ENCODE data around the gene ARHGEF38.
A peak's percentile ranks its signal among the peaks of the same experiment; 100 is the strongest.
"Not testable (repeated sequence)": the region's sequence is repeated elsewhere in the genome, so short reads cannot be mapped to it uniquely, and the experiment has no call there.

Gene ARHGEF38

GRCh38 chr4:105599932-105600655 lies 47.7 kb downstream of the ARHGEF38 start:
- Histone ChIP-seq H3K9ac (no peak overlapping the region), H3K4me2 (no peak overlapping the region)
- TF ChIP-seq Cebpa-rat (IDR thresholded peaks at IDR 0.05): no peak

GRCh38 chr4:105600951-105601350 lies 48.5 kb downstream of the ARHGEF38 start:
- Histone ChIP-seq H3K27ac (no peak overlapping the region), H3K4me2 (no peak overlapping the region), H3K36me3 (no peaks in the 10 kb centered on the region), H4K20me1 (no peaks in the 10 kb centered on the region), H3K9ac (no peak overlapping the region), H3K4me1 (peaks cover 0 to 8% (median 0%) of the 10 kb centered on the region in 10 experiments; a peak in 1 of 20 replicates), H3K4me3 (no peak overlapping the region), H3K9me3 (replicated peaks in 1 of 11) (no peaks in the 10 kb centered on the region), H3K27me3 (no peaks in the 10 kb centered on the region)
- no peak for TF ChIP-seq Cebpa-rat (IDR thresholded peaks at IDR 0.05)

More at GRCh38 chr4:105599932-105600655, 47.7 kb downstream of the ARHGEF38 start:
- no peaks in the 10 kb centered on the region for H4K20me1 ChIP-seq
- no peaks in the 10 kb centered on the region for H3K36me3 ChIP-seq
- peaks cover 0 to 3% (median 0%) of the 10 kb centered on the region in 10 experiments; a peak in 1 of 20 replicates for H3K4me1 ChIP-seq
- H3K4me3 ChIP-seq: no peak overlapping the region
- H3K27me3 ChIP-seq: no peaks in the 10 kb centered on the region
- H3K27ac ChIP-seq: no peak overlapping the region
- H3K9me3 ChIP-seq (replicated peaks in 1 of 11): no peaks in the 10 kb centered on the region

DNA sequence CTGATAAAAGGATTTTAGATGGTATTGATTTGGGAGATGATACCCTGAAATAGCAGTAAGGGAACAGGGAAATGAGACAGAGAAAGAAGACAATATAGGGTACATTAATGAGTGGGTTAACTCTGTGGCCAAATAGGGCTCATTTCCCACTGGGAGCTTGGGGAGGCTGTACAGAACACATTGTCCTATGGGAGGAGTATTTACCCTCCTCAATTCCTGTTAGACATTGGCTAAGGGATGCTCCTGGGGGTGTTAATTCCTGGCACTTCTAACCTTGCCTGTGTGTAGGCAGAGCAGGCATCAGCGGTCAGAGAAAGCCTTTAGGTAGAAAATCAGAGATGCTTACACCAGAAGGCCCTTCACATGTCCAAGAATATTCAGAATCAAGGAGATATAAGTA lies 49.0 kb downstream of the ARHGEF38 start:
- Histone ChIP-seq H3K27me3 (no peaks in the 10 kb centered on the region), H4K20me1 (no peaks in the 10 kb centered on the region), H3K27ac (no peak overlapping the region), H3K4me1 (peaks cover 0 to 8% (median 0%) of the 10 kb centered on the region in 10 experiments; a peak in 1 of 20 replicates), H3K9me3 (replicated peaks in 1 of 11) (no peaks in the 10 kb centered on the region), H3K4me2 (no peak overlapping the region), H3K9ac (no peak overlapping the region), H3K4me3 (no peak overlapping the region), H3K36me3 (no peaks in the 10 kb centered on the region)
- no peak for TF ChIP-seq Cebpa-rat (IDR thresholded peaks at IDR 0.05)

DNA sequence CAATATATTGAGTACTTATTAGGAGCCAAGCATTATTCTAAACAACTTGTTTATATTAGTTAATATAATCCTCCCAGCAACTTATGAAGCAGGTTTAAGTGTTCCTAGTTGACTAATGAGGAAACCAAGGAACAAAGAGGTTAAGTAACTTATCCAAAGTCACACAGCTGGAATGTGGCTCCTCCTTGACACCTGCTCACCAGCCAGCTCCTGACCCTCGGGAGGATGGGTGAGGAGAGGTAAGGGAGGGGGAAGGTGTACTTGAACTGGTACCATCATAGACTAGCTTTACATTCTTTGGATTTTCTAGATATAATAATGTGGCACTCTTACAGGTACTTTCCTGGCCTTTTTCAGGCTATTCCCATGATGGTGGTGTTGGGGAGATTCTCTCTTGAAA lies 50.7 kb downstream of the ARHGEF38 start:
- no peak overlapping the region for H3K9ac ChIP-seq
- H3K4me3 ChIP-seq: no peak overlapping the region
- H3K27me3 ChIP-seq: no peaks in the 10 kb centered on the region
- H3K27ac ChIP-seq: no peak overlapping the region
- H3K9me3 ChIP-seq (replicated peaks in 1 of 11): no peaks in the 10 kb centered on the region
- no peaks in the 10 kb centered on the region for H4K20me1 ChIP-seq
- H3K4me2 ChIP-seq: no peak overlapping the region
- H3K36me3 ChIP-seq: no peaks in the 10 kb centered on the region
- peaks cover 0 to 8% (median 0%) of the 10 kb centered on the region in 10 experiments; a peak in 1 of 20 replicates for H3K4me1 ChIP-seq
- no peak for TF ChIP-seq Cebpa-rat (IDR thresholded peaks at IDR 0.05)

DNA sequence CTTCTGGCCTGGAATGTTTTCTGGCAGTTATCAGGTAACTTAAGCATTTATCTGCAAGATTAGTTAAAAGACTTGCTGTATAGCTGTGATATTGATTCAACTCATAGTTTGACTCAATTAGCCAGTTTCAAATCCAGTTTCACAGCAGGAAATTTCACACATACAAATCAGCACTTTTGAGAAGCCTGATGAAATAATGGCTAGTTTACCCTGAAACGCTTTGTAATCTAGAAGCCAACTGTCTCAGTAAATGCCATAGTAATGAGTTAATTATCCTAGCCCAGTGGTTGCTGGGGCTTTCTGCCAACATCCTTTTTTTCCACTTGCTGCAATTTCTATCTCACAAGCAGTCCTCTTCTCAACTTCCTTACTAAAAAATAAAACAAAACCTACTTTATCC lies 53.1 kb downstream of the ARHGEF38 start:
- Histone ChIP-seq H3K36me3 (no peaks in the 10 kb centered on the region), H3K4me1 (peaks cover 0 to 8% (median 0%) of the 10 kb centered on the region in 10 experiments; a peak in 1 of 20 replicates), H3K27me3 (no peaks in the 10 kb centered on the region), H3K27ac (no peak overlapping the region), H3K4me2 (peak overlapping the region in 2 of 11 experiments; percentile 29 to 36; a peak in 2 of 22 replicates), H3K9ac (no peak overlapping the region), H3K4me3 (no peak overlapping the region), H4K20me1 (no peaks in the 10 kb centered on the region), H3K9me3 (replicated peaks in 1 of 11) (peaks cover 0 to 3% (median 0%) of the 10 kb centered on the region in 11 experiments; a peak in 1 of 22 replicates)
- TF ChIP-seq Cebpa-rat (IDR thresholded peaks at IDR 0.05): no peak

- Histone ChIP-seq H3K4me2 (no peak overlapping the region), H3K27ac (no peak overlapping the region), H3K4me3 (no peak overlapping the region), H3K9ac (no peak overlapping the region), H3K27me3 (no peaks in the 10 kb centered on the region), H3K4me1 (peaks cover 0 to 8% (median 0%) of the 10 kb centered on the region in 10 experiments; a peak in 1 of 20 replicates), H3K36me3 (no peaks in the 10 kb centered on the region), H4K20me1 (no peaks in the 10 kb centered on the region), H3K9me3 (replicated peaks in 1 of 11) (peaks cover 0 to 3% (median 0%) of the 10 kb centered on the region in 11 experiments; a peak in 1 of 22 replicates)
- no peak for TF ChIP-seq Cebpa-rat (IDR thresholded peaks at IDR 0.05)
These were observed 55.5 kb downstream of the ARHGEF38 start for GRCh38 chr4:105607876-105608275.

- H4K20me1 ChIP-seq; H3K27ac ChIP-seq; H3K27me3 ChIP-seq; H3K9me3 ChIP-seq (replicated peaks in 1 of 11); H3K4me3 ChIP-seq; H3K4me2 ChIP-seq; H3K36me3 ChIP-seq; H3K4me1 ChIP-seq; H3K9ac ChIP-seq: not testable (repeated sequence)
These were observed 57.4 kb downstream of the ARHGEF38 start for GRCh38 chr4:105609819-105610218.

- Histone ChIP-seq H3K4me3 (no peak overlapping the region), H3K27me3 (no peaks in the 10 kb centered on the region), H3K36me3 (no peaks in the 10 kb centered on the region), H3K4me1 (no peaks in the 10 kb centered on the region), H3K9ac (no peak overlapping the region), H3K9me3 (replicated peaks in 1 of 11) (peaks cover 0 to 10% (median 0%) of the 10 kb centered on the region in 11 experiments; a peak in 5 of 22 replicates), H3K4me2 (no peak overlapping the region), H4K20me1 (no peaks in the 10 kb centered on the region), H3K27ac (no peak overlapping the region)
- no peak for TF ChIP-seq Cebpa-rat (IDR thresholded peaks at IDR 0.05)
These were observed 60.9 kb downstream of the ARHGEF38 start for GRCh38 chr4:105613306-105613705.

- no peak overlapping the region for H3K9ac ChIP-seq
- no peak overlapping the region for H3K27ac ChIP-seq
- no peak overlapping the region for H3K4me2 ChIP-seq
- TF ChIP-seq Cebpa-rat (IDR thresholded peaks at IDR 0.05): no peak
- 0 out of 20 replicates have a peak, but pooled peaks cover 0 to 2% (median 0%) of the 10 kb centered on the region in 10 experiments for H3K4me1 ChIP-seq
- no peaks in the 10 kb centered on the region for H3K36me3 ChIP-seq
- H3K4me3 ChIP-seq: no peak overlapping the region
- H3K9me3 ChIP-seq (replicated peaks in 1 of 11): peaks cover 0 to 10% (median 0%) of the 10 kb centered on the region in 11 experiments; a peak in 4 of 22 replicates
- no peaks in the 10 kb centered on the region for H3K27me3 ChIP-seq
- H4K20me1 ChIP-seq: no peaks in the 10 kb centered on the region
These were observed 66.9 kb downstream of the ARHGEF38 start for GRCh38 chr4:105619188-105619931.

Measured in BLaER1 treated with 17β-estradiol and CSF1 and Interleukin-3, amounts not matched to agents 10 nM and 100 nM (cell line).